ENCODE results near the gene PLIN3.
A peak's percentile ranks its signal among the peaks of the same experiment; 100 is the strongest.
"Not testable (repeated sequence)": the region's sequence is repeated elsewhere in the genome, so short reads cannot be mapped to it uniquely, and the experiment has no call there.

Gene PLIN3

DNA sequence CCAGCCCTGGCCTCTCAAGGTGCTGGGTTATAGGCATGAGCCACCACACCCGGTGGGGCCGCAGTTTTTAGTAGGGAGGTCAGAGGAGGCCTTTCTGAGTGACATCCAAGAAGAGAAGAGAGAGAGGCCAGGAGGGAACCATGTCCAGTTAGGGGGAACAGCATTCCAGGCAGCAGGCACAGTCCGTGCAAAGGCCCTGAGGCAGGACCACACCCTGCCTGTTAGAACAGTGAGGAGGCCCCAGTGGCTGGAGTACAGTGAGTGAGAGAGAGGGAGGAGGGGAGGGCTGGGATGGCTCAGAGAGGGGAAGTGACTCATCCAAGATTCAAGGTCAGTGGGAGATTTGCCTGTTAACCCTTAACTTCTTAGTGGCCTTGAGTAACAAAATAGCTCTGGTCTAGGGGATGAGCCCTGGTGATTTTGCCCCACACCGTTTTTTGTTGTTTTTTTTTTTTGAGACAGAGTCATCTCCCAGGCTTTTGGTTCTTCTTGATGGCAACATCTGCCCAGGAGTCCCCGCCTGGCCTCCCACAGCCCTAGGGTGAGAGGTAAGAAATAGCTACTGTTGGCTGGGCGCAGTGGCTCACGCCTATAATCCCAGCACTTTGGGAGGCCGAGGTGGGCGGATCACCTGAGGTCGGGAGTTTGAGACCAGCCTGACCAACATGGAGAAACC, 2.7 kb upstream of the PLIN3 start:
- Mint-ChIP-seq H3K36me3 (no peaks in the 10 kb centered on the region), H3K27ac (no peak overlapping the region), H3K9me3 (no peaks in the 10 kb centered on the region), H3K4me1 (peaks cover 44% of the 10 kb centered on the region), H3K4me3 (no peak overlapping the region)
- peak in 1 of 2 donors; percentile 61 for DNase-seq (ENCODE audit: low spot score in 2 of 2)
- ATAC-seq: peak; percentile 67

DNA sequence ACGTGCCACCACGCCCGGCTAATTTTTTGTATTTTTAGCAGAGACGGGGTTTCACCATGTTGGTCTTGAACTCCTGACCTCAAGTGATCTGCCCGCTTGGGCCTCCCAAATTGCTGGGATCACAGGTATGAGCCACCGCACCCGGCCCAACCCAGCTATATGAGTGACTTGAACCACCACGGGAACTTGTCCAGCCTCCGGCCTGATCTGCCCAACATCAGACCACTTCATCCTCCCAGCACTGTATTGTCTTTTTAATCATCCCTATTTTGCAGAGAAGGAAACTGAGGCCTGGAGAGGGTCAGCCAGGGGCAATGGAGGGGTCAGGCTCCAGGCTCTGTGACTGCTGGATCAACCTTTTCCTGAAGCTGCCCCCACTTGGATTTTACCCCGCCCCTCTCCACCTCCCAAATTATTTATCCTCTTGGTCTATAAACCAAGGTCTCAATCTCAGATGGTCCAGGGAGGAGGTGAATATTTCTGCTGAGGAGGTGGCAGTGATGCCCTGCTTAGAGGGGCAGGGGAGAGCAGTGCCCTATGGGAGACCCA, 893 bp upstream of the PLIN3 start:
- Mint-ChIP-seq H3K36me3 (no peaks in the 10 kb centered on the region), H3K4me1 (peaks cover 38% of the 10 kb centered on the region), H3K9me3 (no peaks in the 10 kb centered on the region), H3K4me3 (peak overlapping the region; percentile 74), H3K27ac (no peak overlapping the region)
- no peak for DNase-seq (ENCODE audit: low spot score in 2 of 2)
- ATAC-seq: no peak

DNA sequence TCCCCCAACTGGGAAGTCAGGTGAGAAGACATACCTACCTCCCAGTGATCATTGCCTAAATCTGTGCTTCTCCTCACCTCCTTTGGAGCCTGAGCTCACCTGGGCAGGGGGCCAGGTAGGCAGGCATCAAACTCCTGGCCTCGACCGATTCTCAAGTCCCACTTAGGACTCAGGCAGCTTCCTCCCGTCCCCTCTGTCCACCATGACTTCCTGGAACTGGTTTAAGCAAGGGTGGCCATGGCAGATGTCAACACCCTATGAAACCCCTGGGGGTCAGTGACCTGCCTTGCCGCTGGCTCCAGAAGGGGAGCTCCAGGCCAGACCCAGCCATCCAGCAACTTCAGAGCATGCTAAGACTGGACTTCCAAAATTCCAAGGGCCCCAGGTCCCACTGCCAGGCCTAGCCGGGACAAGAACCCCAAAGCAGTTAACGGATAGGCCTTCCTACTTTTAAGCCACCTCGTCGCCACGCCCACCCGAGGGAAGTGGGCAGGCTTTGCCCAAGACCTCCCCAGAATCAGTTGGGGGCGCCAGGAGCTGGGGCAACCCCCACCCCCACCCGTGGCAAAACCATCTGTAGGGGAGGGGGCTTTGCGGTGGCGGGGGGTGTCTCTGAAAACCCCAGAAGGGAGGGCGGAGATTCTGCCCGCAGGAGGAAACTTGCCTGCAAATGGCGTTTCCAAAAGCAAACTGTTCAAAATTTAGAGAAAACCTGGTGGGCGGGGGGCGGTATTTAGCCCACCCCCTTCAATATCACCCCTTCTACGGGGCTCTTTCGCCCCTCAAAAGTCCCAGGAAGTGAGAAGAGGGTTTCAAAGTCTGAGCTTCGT, 657 bp downstream of the PLIN3 start:
- ATAC-seq (no peak), DNase-seq (ENCODE audit: low spot score in 2 of 2) (peak in 1 of 2 donors; percentile 74)
- Mint-ChIP-seq H3K4me1 (peaks cover 30% of the 10 kb centered on the region), H3K9me3 (no peaks in the 10 kb centered on the region), H3K4me3 (peak overlapping the region; percentile 74), H3K27ac (peak overlapping the region; percentile 77), H3K36me3 (no peaks in the 10 kb centered on the region)

DNA sequence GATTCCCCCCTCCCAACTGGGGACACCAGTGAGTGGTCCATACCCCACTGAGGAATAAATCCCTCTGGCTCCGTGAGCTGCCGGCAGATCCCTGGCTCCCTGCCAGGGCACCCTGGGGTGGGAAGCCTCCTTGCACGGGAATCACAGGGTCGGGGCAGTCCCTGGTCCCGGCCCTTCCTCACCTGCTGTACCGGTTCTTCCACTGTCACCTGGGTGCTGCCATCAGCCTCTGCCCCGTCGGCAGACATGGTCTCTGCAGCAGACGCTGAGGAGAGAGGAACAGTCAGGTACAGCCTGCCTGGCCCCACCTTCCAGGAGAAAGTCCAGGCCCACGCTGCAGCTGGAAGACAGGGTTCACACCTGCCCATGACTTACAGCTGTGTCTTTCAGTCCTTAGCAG, 6.3 kb downstream of the PLIN3 start:
- Mint-ChIP-seq H3K4me1 (no peaks in the 10 kb centered on the region), H3K9me3 (no peaks in the 10 kb centered on the region), H3K36me3 (peaks cover 45% of the 10 kb centered on the region), H3K4me3 (no peak overlapping the region), H3K27ac (no peak overlapping the region)
- ATAC-seq (no peak), DNase-seq (ENCODE audit: low spot score in 2 of 2) (no peak)

DNA sequence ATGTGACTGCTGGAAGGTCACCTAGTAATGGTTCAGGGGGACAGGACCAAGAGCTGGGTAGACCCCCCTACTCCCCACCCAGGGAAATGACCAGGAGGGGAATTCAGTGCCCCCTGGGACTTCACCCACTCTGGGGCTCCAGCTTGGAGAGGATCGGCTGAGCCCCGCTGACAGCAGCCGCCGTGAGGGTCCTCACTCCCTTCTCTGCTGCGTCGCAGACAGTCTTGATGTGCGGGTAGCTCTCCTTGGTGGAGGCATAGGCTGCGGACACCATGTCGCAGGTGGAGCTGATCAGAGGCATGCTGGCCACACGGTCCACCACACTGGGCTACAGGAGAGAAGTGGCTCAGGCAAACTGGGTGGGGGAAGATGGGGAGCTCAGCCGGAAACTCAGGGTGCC, 7.8 kb downstream of the PLIN3 start:
- H3K36me3 Mint-ChIP-seq: peaks cover 56% of the 10 kb centered on the region
- ATAC-seq (no peak), DNase-seq (ENCODE audit: low spot score in 2 of 2) (no peak)
- H3K4me3 Mint-ChIP-seq: no peak overlapping the region
- no peak overlapping the region for H3K27ac Mint-ChIP-seq
- H3K4me1 Mint-ChIP-seq: no peaks in the 10 kb centered on the region
- no peaks in the 10 kb centered on the region for H3K9me3 Mint-ChIP-seq

DNA sequence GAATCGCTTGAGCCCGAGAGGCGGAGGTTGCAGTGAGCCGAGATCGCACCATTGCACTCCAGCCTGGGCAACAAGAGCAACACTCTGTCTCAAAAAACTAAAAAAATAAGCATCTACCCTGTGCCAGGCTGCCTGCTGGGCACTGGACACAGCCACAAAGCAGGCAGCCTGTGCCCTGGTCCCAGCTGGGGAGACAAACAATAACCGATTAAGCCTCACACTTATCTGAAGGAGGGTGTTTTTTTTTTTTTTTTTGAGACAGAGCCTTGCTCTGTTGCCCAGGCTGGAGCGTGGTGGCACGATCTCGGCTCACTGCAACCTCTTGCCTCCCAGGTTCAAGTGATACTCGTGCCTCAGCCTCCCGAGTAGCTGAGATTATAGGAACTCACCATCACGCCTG, 11.0 kb downstream of the PLIN3 start:
- H3K27ac Mint-ChIP-seq; H3K4me3 Mint-ChIP-seq; ATAC-seq; H3K4me1 Mint-ChIP-seq; H3K9me3 Mint-ChIP-seq; DNase-seq (ENCODE audit: low spot score in 2 of 2): not testable (repeated sequence)
- H3K36me3 Mint-ChIP-seq: peaks cover 65% of the 10 kb centered on the region

DNA sequence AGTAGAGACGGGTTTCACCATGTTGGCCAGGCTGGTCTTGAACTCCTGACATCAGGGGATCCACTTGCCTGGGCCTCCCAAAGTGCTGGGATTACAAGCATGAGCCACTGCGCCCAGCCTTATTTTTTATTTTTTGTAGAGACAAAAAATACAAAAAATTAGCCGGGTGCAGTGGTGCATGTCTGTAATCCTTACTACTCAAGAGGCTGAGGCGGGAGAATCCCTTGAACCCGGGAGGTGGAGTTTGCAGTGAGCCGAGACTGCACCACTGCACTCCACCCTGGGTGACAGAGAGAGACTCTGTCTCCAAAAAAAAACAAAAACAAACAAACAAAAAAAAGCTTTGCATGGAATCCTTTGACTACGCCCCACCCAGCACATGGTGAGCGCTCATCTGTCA, 14.0 kb downstream of the PLIN3 start:
- H3K4me1 Mint-ChIP-seq; DNase-seq (ENCODE audit: low spot score in 2 of 2); H3K4me3 Mint-ChIP-seq; H3K27ac Mint-ChIP-seq; ATAC-seq; H3K9me3 Mint-ChIP-seq: not testable (repeated sequence)
- peaks cover 58% of the 10 kb centered on the region for H3K36me3 Mint-ChIP-seq

DNA sequence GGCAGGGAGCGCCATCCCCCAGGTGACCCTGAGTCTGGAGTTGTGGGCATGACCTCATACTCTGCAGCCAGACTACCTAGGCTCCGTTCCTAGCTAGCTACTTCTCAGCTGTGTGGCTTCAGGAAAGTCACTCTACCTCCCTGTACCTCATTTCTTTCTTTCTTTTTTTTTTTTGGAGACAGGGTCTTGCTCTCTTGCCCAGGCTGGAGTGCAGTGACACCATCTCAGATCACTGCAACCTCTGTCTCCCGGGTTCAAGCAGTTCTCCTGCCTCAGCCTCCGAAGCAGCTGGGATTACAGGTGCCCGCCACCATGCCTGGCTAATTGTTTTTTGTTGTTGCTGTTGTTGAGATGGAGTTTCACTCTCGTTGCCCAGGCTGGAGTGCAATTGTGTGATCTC, 15.0 kb downstream of the PLIN3 start:
- Mint-ChIP-seq H3K27ac (no peak overlapping the region), H3K4me1 (no peaks in the 10 kb centered on the region), H3K9me3 (no peaks in the 10 kb centered on the region), H3K36me3 (peaks cover 54% of the 10 kb centered on the region), H3K4me3 (no peak overlapping the region)
- DNase-seq (ENCODE audit: low spot score in 2 of 2) (no peak), ATAC-seq (no peak)

DNA sequence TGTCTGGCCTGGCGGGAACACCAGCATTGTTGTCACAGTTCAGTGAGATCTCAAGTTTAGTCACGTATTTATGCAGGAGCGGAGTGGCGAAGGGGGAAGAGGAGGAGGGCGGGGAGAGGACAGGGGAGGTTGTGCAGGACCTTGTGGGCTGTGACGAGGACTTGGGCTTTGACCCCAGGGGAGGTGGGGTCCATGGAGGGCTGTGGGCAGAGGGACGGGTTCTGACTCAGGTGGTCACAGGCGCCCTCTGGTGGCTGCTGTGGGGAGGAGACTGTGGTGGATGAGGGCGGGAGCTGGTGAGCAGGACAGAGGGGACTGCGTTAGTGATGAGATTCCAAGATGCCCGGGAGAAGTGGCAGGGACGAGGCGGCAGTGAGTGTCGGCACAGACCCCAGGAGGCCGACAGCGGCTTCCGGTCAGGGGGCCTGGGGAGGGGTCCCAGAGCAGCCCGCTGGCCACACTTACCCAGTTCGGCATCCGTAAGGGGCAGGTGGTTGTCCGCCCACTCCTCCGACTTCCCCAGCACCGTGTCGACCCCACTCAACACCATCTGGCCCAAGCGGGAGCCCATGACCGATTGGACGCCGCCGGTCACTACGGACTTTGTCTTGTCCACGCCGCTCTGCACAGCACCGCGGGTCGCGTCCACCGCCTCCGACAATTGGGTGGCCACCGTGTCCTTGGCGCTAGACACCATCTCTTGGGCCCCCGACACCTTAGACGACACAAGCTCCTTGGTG, 15.7 kb downstream of the PLIN3 start:
- DNase-seq (ENCODE audit: low spot score in 2 of 2) (peak; percentile 76 to 88), ATAC-seq (peak; percentile 90)
- no peak overlapping the region for H3K27ac Mint-ChIP-seq
- no peak overlapping the region for H3K4me3 Mint-ChIP-seq
- H3K36me3 Mint-ChIP-seq: peaks cover 54% of the 10 kb centered on the region
- no peaks in the 10 kb centered on the region for H3K4me1 Mint-ChIP-seq
- no peaks in the 10 kb centered on the region for H3K9me3 Mint-ChIP-seq

DNA sequence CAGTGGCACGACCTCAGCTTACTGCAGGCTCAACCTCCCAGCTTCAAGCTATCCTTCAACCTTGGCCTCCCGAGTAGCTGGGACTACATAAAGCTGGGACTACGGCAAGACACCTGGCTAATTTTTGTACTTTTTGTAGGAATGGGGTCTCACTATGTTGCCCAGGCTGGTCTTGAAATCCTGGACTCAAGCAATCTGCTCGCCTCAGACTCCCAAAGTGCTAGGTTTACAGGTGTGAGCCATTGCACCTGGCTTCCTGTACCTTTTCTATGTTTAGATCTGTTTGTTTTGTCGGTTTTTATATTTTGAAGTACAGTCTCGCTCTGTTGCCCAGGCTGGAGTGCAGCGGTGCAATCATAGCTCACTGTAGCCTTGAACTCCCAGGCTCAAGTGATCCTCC, 18.4 kb downstream of the PLIN3 start:
- Mint-ChIP-seq H3K36me3 (peaks cover 55% of the 10 kb centered on the region), H3K9me3 (no peaks in the 10 kb centered on the region), H3K4me3 (no peak overlapping the region), H3K27ac (peak overlapping the region; percentile 29), H3K4me1 (no peaks in the 10 kb centered on the region)
- ATAC-seq (no peak), DNase-seq (ENCODE audit: low spot score in 2 of 2) (no peak)

DNA sequence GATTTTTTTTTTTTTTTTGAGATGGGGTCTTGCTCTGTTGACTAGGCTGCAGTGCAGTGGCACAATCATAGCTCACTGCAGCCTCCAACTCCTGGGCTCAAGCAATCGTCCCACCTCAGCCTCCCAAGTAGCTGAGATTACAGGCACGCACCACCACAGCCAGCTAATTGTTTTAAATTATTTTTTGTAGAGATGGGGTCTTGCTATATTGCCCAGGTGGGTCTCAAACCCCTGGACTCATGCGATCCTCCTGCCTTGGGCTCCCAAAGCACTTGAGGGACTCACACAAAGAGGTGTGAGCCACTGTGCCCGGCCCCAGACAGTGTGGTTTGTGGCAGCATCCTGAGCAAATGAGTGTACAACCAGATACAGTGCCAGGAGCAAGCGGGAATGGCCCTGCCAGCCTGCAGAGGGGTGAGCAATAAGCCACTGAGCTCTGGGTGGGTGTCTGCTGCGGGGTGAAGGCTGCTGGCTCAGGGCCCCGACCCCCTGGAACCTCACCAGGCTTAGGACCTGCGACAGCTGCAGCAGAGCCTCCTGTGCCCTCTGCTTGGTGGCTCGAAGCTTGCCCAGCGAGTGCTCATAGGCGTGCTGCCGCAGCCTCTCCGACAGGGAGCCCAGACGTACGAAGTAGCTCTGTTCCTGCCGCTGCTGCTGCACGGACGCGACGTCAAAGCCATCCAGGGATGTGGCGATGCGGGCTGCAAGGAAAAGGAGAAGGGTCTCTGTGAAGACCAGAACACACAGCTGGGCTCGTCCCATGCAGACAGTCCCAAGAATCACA, 20.1 kb downstream of the PLIN3 start:
- Mint-ChIP-seq H3K4me1 (no peaks in the 10 kb centered on the region), H3K27ac (no peak overlapping the region), H3K9me3 (no peaks in the 10 kb centered on the region), H3K4me3 (no peak overlapping the region), H3K36me3 (peaks cover 66% of the 10 kb centered on the region)
- DNase-seq (ENCODE audit: low spot score in 2 of 2): no peak
- no peak for ATAC-seq

DNA sequence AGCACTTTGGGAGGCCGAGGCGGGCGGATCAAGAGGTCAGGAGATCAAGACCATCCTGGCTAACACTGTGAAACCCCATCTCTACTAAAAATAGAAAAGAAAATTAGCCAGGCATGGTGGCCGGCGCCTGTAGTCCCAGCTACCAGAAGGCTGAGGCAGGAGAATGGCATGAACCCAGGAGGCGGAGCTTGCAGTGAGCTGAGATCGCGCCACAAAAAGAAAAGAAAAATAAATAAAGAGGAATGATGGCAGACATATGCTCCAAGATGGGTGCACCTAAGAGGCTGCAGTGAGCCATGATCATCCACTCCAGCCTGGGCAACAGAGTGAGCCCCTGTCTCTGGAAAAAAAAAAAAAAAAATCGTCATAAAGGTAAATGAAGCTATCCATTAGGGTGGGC, 21.5 kb downstream of the PLIN3 start:
- DNase-seq (ENCODE audit: low spot score in 2 of 2); H3K27ac Mint-ChIP-seq; ATAC-seq; H3K4me1 Mint-ChIP-seq; H3K4me3 Mint-ChIP-seq; H3K9me3 Mint-ChIP-seq: not testable (repeated sequence)
- H3K36me3 Mint-ChIP-seq: peaks cover 70% of the 10 kb centered on the region

DNA sequence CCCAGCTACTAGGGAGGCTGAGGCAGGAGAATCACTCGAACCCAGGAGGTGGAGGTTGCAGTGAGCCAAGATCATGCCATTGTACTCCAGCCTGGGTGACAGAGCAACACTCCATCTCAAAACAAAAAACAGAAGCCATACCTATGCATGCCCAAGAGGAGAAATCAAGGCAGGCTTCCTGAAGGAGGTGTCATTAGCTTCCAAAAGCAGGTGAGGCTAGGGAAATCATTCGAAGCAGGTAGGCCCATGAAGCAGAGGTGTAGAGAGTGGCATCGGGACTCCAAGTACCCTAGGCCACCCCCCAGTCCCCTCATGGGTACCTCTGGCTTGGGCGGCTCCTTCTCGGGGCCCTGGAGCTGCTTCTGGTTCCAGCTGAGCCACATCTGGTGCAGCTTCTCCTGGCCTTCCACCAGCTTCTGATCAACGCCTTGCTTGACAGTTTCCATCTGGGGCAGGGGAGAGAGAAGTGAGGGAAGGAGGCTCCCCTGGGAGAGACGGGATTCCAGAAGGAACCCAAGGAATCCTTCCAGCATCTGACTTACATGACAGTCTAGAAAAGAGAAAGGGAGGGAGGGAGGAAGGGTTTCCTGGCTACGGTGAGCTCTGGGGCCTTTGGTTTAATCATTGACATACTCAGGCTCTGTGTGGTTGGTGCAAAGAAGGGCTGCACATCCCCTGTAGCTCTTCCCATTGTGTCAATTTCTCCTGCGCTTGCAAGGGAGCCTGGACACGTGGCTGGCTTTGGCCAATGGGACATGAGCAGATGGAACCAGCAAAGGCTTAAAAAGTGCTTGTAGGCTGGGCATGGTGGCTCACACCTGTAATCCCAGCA, 22.9 kb downstream of the PLIN3 start:
- Mint-ChIP-seq H3K27ac (no peak overlapping the region), H3K4me3 (no peak overlapping the region), H3K9me3 (no peaks in the 10 kb centered on the region), H3K4me1 (peaks cover 18% of the 10 kb centered on the region), H3K36me3 (peaks cover 76% of the 10 kb centered on the region)
- DNase-seq (ENCODE audit: low spot score in 2 of 2) (no peak), ATAC-seq (no peak)

DNA sequence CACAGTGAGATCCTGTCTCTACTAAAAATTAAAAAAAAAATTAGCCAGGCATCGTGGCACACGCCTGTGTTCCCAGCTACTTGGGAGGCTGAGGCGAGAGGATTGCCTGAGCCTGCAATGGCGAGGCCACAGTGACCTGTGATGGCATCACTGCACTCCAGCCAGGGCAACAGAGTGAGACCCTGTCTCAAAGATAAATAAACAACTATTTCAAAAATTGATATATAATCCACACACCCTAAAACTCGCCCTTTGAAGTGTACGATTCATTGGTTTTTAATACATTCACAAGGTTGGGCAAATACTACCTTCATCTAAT, 23.9 kb downstream of the PLIN3 start:
- DNase-seq (ENCODE audit: low spot score in 2 of 2) (no peak), ATAC-seq (no peak)
- H3K9me3 Mint-ChIP-seq: no peaks in the 10 kb centered on the region
- H3K4me1 Mint-ChIP-seq: peaks cover 18% of the 10 kb centered on the region
- no peak overlapping the region for H3K4me3 Mint-ChIP-seq
- no peak overlapping the region for H3K27ac Mint-ChIP-seq
- H3K36me3 Mint-ChIP-seq: peaks cover 79% of the 10 kb centered on the region

Measured in stimulated activated effector memory CD8-positive, alpha-beta T cell treated with anti-CD3 and anti-CD28 coated beads, Interleukin-12 subunit alpha, Interleukin-12 subunit beta, amount 100 ng/mL, for 72 hours (primary cell).